BE2C (cell line): ENCODE results near the gene PRSS22.

ENCODE experiments used
- DNase-seq: peaks from one replicate; pipeline ENCODE4 v3.0.0-alpha.2; 2020
- H3K27me3 ChIP-seq: fragments of 250-450 bp; sonication (Bioruptor Pico); 2 replicates; pipeline ENCODE4 v1.5.1; 2020; ENCODE audit warnings: mild to moderate bottlenecking
- H3K36me3 ChIP-seq: fragments of 250-450 bp; sonication (Bioruptor Pico); 2 replicates; pipeline ENCODE4 v1.5.1; 2020; ENCODE audit warnings: mild to moderate bottlenecking
- H3K4me1 ChIP-seq: fragments of 250-450 bp; sonication (Bioruptor Pico); 2 replicates; pipeline ENCODE4 v1.5.1; 2020
- H3K4me3 ChIP-seq: 2 replicates; pipeline ENCODE4 v1.5.1; 2011; ENCODE audit warnings: low read depth, low read length
- H3K9me3 ChIP-seq: fragments of 250-450 bp; sonication (Bioruptor Pico); 2 replicates; pipeline ENCODE4 v1.5.1; 2020
- CTCF ChIP-seq: IDR thresholded peaks from 2 replicates; pipeline ENCODE4 v1.5.1; 2012; ENCODE audit warnings: mild to moderate bottlenecking, low read depth, low read length

Gene PRSS22

GRCh38 chr16:2854700-2855309 is 3.2 kb downstream of the PRSS22 start:
- DNase-seq: no peak
- peak; percentile 74 for TF ChIP-seq CTCF

GRCh38 chr16:2853531-2854073 is 4.4 kb downstream of the PRSS22 start:
- no peak for DNase-seq
- Histone ChIP-seq H3K9me3 (no peaks in the 10 kb centered on the region), H3K36me3 (no peaks in the 10 kb centered on the region), H3K27me3 (peaks cover 19% of the 10 kb centered on the region), H3K4me3 (no peak overlapping the region), H3K4me1 (no peaks in the 10 kb centered on the region)
- no peak for TF ChIP-seq CTCF

More at GRCh38 chr16:2854700-2855309, 3.2 kb downstream of the PRSS22 start:
- Histone ChIP-seq H3K9me3 (no peaks in the 10 kb centered on the region), H3K36me3 (no peaks in the 10 kb centered on the region), H3K4me1 (no peaks in the 10 kb centered on the region), H3K4me3 (no peak overlapping the region), H3K27me3 (peaks cover 28% of the 10 kb centered on the region)

- Histone ChIP-seq H3K36me3 (no peaks in the 10 kb centered on the region), H3K9me3 (no peaks in the 10 kb centered on the region), H3K4me3 (peak overlapping the region; percentile 35), H3K27me3 (peaks cover 12% of the 10 kb centered on the region), H3K4me1 (no peaks in the 10 kb centered on the region)
- TF ChIP-seq CTCF: no peak
- DNase-seq: peak; percentile 53
These were observed 5.1 kb downstream of the PRSS22 start for GRCh38 chr16:2852731-2853507.

- peaks cover 5% of the 10 kb centered on the region; the same call in 1 of the 2 replicates for H3K27me3 ChIP-seq
- no peak for TF ChIP-seq CTCF
- no peaks in the 10 kb centered on the region for H3K4me1 ChIP-seq
- no peaks in the 10 kb centered on the region for H3K9me3 ChIP-seq
- DNase-seq: no peak
- peak overlapping the region; percentile 8 for H3K4me3 ChIP-seq
- no peaks in the 10 kb centered on the region for H3K36me3 ChIP-seq
These were observed 5.8 kb downstream of the PRSS22 start for GRCh38 chr16:2852003-2852730.

GRCh38 chr16:2848933-2849725 is 8.8 kb downstream of the PRSS22 start:
- no peaks in the 10 kb centered on the region for H3K9me3 ChIP-seq
- no peaks in the 10 kb centered on the region; the same call in 1 of the 2 replicates for H3K27me3 ChIP-seq
- no peaks in the 10 kb centered on the region for H3K4me1 ChIP-seq

More at GRCh38 chr16:2848933-2849725, 8.8 kb downstream of the PRSS22 start:
- no peak overlapping the region for H3K4me3 ChIP-seq
- H3K36me3 ChIP-seq: no peaks in the 10 kb centered on the region
- DNase-seq: no peak
- TF ChIP-seq CTCF: no peak
